MM.1S (cell line): Measurements from ENCODE around the gene PSORS1C2.

ENCODE experiments used
- DNase-seq: peaks from one replicate; pipeline ENCODE4 v3.0.0-alpha.2; 2015
- H2AFZ ChIP-seq: fragments of 300-600 bp; sonication (generic); 2 replicates; pipeline ENCODE4 v1.6.0; 2016; ENCODE audit warnings: antibody characterized with exemption, low read length
- H3F3A ChIP-seq: fragments of 300-600 bp; sonication (generic); 2 replicates; pipeline ENCODE4 v1.6.1; 2016; ENCODE audit warnings: mild to moderate bottlenecking, antibody characterized with exemption, low read length, moderate library complexity, mixed read lengths; ENCODE audit not compliant: insufficient read depth
- H3K27ac ChIP-seq: fragments of 300-600 bp; sonication (generic); 2 replicates; pipeline ENCODE4 v1.5.1; 2016; ENCODE audit warnings: mild to moderate bottlenecking, low read length
- H3K27me3 ChIP-seq: fragments of 300-600 bp; sonication (generic); replicated peaks from 2 replicates; pipeline ENCODE4 v1.6.0; 2016; ENCODE audit warnings: low read length; ENCODE audit not compliant: insufficient read depth
- H3K36me3 ChIP-seq: fragments of 300-600 bp; sonication (generic); replicated peaks from 2 replicates; pipeline ENCODE4 v1.6.1; 2016; ENCODE audit warnings: mild to moderate bottlenecking, low read length, mixed read lengths; ENCODE audit not compliant: insufficient read depth
- H3K4me1 ChIP-seq: fragments of 300-600 bp; sonication (generic); 2 replicates; pipeline ENCODE4 v1.6.1; 2016; ENCODE audit warnings: low read length, mixed read lengths
- H3K4me2 ChIP-seq: fragments of 300-600 bp; sonication (generic); 2 replicates; pipeline ENCODE4 v1.6.0; 2016; ENCODE audit warnings: low read depth, low read length
- H3K4me3 ChIP-seq: fragments of 300-600 bp; sonication (generic); 2 replicates; pipeline ENCODE4 v1.5.1; 2016; ENCODE audit warnings: low read length, mixed read lengths
- H3K79me2 ChIP-seq: fragments of 300-600 bp; sonication (generic); 2 replicates; pipeline ENCODE4 v1.6.1; 2016; ENCODE audit warnings: mixed run types, low read length, mixed read lengths
- H3K9ac ChIP-seq: fragments of 300-600 bp; sonication (generic); 2 replicates; pipeline ENCODE4 v1.6.1; 2016; ENCODE audit warnings: low read length, mixed read lengths
- H3K9me2 ChIP-seq: fragments of 300-600 bp; sonication (generic); replicated peaks from 2 replicates; pipeline ENCODE4 v1.6.1; 2016; ENCODE audit warnings: mild to moderate bottlenecking, low read length, mixed read lengths; ENCODE audit not compliant: insufficient read depth
- H3K9me3 ChIP-seq: fragments of 300-600 bp; sonication (generic); replicated peaks from 2 replicates; pipeline ENCODE4 v1.6.1; 2016; ENCODE audit warnings: mild to moderate bottlenecking, low read length, mixed read lengths; ENCODE audit not compliant: insufficient read depth
- H4K20me1 ChIP-seq: fragments of 300-600 bp; sonication (generic); 2 replicates; pipeline ENCODE4 v1.6.1; 2016; ENCODE audit warnings: mild to moderate bottlenecking, low read length, moderate library complexity, mixed read lengths; ENCODE audit not compliant: insufficient read depth
- EZH2 ChIP-seq: fragments of 300-600 bp; sonication (generic); optimal IDR thresholded peaks from 2 replicates; pipeline ENCODE3; 2017; ENCODE audit warnings: low read depth, mild to moderate bottlenecking, antibody characterized with exemption, low read length, mixed read lengths
- EZH2phosphoT487 ChIP-seq: fragments of 300-600 bp; sonication (generic); IDR thresholded peaks from 2 replicates; pipeline ENCODE4 v1.6.1; 2018; ENCODE audit warnings: antibody characterized with exemption, low read length
- TF ChIP-seq, protein P1 (sequence below): fragments of 300-600 bp; sonication (generic); IDR thresholded peaks from 2 replicates; pipeline ENCODE4 v1.5.1; 2016; ENCODE audit warnings: antibody characterized with exemption, low read length, mixed read lengths

Gene PSORS1C2

DNA sequence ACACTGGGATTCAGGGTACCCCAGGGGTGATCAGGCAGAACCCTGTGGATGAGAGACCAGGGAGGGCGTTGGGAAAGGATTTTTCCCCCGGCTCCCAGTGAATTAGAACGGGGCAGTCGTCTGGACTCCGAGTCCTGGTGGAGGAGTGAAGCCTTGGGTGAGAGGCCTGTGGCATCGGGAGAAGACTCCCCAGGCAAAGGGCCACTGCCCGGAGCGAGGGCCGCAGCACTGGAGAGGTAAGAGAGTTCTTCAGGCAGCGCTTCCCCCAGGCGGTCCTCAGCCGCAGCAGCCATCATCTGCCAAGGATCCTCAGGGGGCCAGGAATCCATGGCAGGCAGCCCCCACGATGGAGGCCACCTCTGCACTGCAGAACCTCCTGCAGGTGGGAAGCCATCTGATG, 27.2 kb downstream of the PSORS1C2 start:
- no peaks in the 10 kb centered on the region for H3K9me3 ChIP-seq
- DNase-seq, result no peak
- H3K9ac ChIP-seq, result no peak overlapping the region
- no peaks in the 10 kb centered on the region for H3K9me2 ChIP-seq
- no peaks in the 10 kb centered on the region for H3K36me3 ChIP-seq
- no peak overlapping the region for H3K27ac ChIP-seq
- no peak overlapping the region for H3K4me3 ChIP-seq
- H3F3A ChIP-seq, result no peaks in the 10 kb centered on the region
- H3K4me2 ChIP-seq, result no peak overlapping the region
- H3K4me1 ChIP-seq, result no peaks in the 10 kb centered on the region
- no peaks in the 10 kb centered on the region for H3K79me2 ChIP-seq
- peaks cover 68% of the 10 kb centered on the region for H3K27me3 ChIP-seq
- no peak overlapping the region for H2AFZ ChIP-seq
- H4K20me1 ChIP-seq, result no peaks in the 10 kb centered on the region
- TF ChIP-seq EZH2phosphoT487 (no peak), EZH2 (no peak)
- TF ChIP-seq, protein P1, sequence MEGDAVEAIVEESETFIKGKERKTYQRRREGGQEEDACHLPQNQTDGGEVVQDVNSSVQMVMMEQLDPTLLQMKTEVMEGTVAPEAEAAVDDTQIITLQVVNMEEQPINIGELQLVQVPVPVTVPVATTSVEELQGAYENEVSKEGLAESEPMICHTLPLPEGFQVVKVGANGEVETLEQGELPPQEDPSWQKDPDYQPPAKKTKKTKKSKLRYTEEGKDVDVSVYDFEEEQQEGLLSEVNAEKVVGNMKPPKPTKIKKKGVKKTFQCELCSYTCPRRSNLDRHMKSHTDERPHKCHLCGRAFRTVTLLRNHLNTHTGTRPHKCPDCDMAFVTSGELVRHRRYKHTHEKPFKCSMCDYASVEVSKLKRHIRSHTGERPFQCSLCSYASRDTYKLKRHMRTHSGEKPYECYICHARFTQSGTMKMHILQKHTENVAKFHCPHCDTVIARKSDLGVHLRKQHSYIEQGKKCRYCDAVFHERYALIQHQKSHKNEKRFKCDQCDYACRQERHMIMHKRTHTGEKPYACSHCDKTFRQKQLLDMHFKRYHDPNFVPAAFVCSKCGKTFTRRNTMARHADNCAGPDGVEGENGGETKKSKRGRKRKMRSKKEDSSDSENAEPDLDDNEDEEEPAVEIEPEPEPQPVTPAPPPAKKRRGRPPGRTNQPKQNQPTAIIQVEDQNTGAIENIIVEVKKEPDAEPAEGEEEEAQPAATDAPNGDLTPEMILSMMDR, result no peak

GRCh38 chr6:31110825-31111582, 27.9 kb downstream of the PSORS1C2 start:
- Histone ChIP-seq H3K9me3 (no peaks in the 10 kb centered on the region), H3K4me1 (no peaks in the 10 kb centered on the region), H3F3A (no peaks in the 10 kb centered on the region), H3K36me3 (no peaks in the 10 kb centered on the region), H3K9me2 (no peaks in the 10 kb centered on the region), H3K4me2 (no peak overlapping the region), H3K9ac (no peak overlapping the region), H3K27me3 (peaks cover 61% of the 10 kb centered on the region), H3K79me2 (no peaks in the 10 kb centered on the region), H2AFZ (no peak overlapping the region), H3K4me3 (no peak overlapping the region), H3K27ac (no peak overlapping the region), H4K20me1 (no peaks in the 10 kb centered on the region)
- DNase-seq, result no peak
- no peak for TF ChIP-seq EZH2phosphoT487
- no peak for TF ChIP-seq EZH2
- TF ChIP-seq, protein P1, result no peak

DNA sequence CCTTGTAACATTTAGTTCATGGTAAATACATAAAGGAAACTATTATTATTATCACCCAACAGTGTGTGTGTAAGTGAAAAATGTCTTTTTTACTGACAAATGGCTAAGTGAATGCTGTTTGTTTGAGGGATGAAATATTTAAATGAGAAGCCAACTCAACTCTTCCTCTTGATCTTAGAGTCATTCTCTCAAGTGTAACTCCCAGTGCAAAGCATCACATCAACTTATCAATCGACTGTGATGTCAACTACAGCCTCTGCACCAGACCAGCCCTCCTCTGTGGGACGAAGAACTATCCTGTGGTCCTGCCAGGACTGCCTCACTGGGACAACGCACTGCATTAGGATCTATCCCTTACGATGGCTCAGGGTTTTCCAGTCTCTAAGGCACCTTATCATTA, 31.8 kb downstream of the PSORS1C2 start:
- no peak overlapping the region for H2AFZ ChIP-seq
- no peak overlapping the region for H3K4me2 ChIP-seq
- no peak overlapping the region for H3K4me3 ChIP-seq
- no peaks in the 10 kb centered on the region for H3K9me3 ChIP-seq
- no peak overlapping the region for H3K27ac ChIP-seq
- H3K9ac ChIP-seq, result no peak overlapping the region
- no peaks in the 10 kb centered on the region for H4K20me1 ChIP-seq
- H3K79me2 ChIP-seq, result no peaks in the 10 kb centered on the region
- no peaks in the 10 kb centered on the region for H3F3A ChIP-seq
- TF ChIP-seq, protein P1, result no peak
- TF ChIP-seq EZH2phosphoT487, result no peak
- no peaks in the 10 kb centered on the region for H3K9me2 ChIP-seq
- H3K36me3 ChIP-seq, result no peaks in the 10 kb centered on the region
- H3K4me1 ChIP-seq, result no peaks in the 10 kb centered on the region
- peaks cover 32% of the 10 kb centered on the region for H3K27me3 ChIP-seq
- DNase-seq, result no peak
